ACC112 (cell line): Measurements from ENCODE around the gene NPHP4.
"Not testable (repeated sequence)": the region's sequence is repeated elsewhere in the genome, so short reads cannot be mapped to it uniquely, and the experiment has no call there.

Experiments
- H2AFZ ChIP-seq: fragments of 200-600 bp; sonication (generic); one replicate; pipeline ENCODE4 v1.6.0; 2017; ENCODE audit warnings: antibody characterized with exemption, low read length; ENCODE audit not compliant: unreplicated experiment
- H3K27ac ChIP-seq: fragments of 200-600 bp; sonication (generic); 2 replicates; pipeline ENCODE4 v1.5.1; 2014; ENCODE audit warnings: low read depth, mild to moderate bottlenecking, antibody characterized with exemption, low read length, moderate library complexity
- H3K27me3 ChIP-seq: fragments of 200-600 bp; sonication (generic); 2 replicates; pipeline ENCODE4 v1.6.1; 2014; ENCODE audit warnings: mild to moderate bottlenecking, antibody characterized with exemption, low read length, moderate library complexity, mixed read lengths; ENCODE audit not compliant: insufficient read depth
- H3K36me3 ChIP-seq: fragments of 200-600 bp; sonication (generic); 2 replicates; pipeline ENCODE4 v1.6.1; 2016; ENCODE audit warnings: mild to moderate bottlenecking, antibody characterized with exemption, low read length, moderate library complexity, mixed read lengths; ENCODE audit not compliant: insufficient read depth
- H3K4me1 ChIP-seq: fragments of 200-600 bp; sonication (generic); one replicate; pipeline ENCODE4 v1.6.1; 2016; ENCODE audit warnings: low read length, mixed read lengths; ENCODE audit not compliant: insufficient read depth, unreplicated experiment, control insufficient read depth
- H3K4me3 ChIP-seq: fragments of 200-600 bp; sonication (generic); 2 replicates; pipeline ENCODE4 v1.5.1; 2014; ENCODE audit warnings: mild to moderate bottlenecking, low read depth, low read length
- H3K79me2 ChIP-seq: fragments of 200-600 bp; sonication (generic); one replicate; pipeline ENCODE4 v1.6.0; 2016; ENCODE audit warnings: low read length; ENCODE audit not compliant: control insufficient read depth, unreplicated experiment, insufficient read depth

Gene NPHP4

GRCh38 chr1:5856246-5856815, 135.9 kb downstream of the NPHP4 start:
- Histone ChIP-seq H3K36me3 (no peaks in the 10 kb centered on the region), H3K4me1 (no peaks in the 10 kb centered on the region), H3K27ac (no peak overlapping the region), H3K79me2 (no peaks in the 10 kb centered on the region), H2AFZ (no peak overlapping the region), H3K27me3 (no peaks in the 10 kb centered on the region), H3K4me3 (no peak overlapping the region)

DNA sequence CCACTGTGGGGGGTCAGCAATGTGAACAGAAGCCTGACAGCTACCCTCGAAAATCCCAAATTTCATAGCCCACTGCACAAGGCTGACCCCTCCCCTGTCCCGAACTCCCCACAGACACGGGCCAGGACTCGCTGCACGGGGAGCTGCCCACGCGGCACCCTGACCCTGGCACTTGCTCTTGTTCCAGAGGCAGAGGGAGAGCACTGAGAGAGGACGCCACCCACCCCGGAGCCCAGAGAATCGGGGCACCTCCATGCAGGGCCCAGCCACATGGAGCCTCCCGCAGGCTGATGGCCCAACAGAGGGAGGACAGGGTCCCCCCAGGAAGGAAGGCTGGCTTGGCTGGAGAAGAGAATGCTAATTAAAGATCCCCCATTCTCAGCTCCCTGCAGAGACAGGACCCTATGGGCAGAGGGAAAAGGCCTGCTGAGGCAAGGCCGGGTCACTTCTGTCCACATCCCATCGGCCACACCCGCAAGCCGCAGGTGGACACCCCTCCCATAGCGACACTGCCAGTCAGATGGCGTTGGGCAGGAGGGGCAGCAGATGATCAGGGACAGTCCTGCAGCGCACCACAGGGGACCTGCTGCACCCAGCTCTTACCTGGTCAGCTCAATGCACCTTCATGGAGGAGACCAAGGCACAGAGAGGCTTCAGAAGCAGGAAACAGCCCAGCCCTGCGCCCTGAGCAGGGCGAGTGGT, 136.9 kb downstream of the NPHP4 start:
- Histone ChIP-seq H2AFZ (no peak overlapping the region), H3K4me3 (no peak overlapping the region), H3K4me1 (no peaks in the 10 kb centered on the region), H3K27ac (no peak overlapping the region), H3K79me2 (no peaks in the 10 kb centered on the region), H3K27me3 (no peaks in the 10 kb centered on the region), H3K36me3 (no peaks in the 10 kb centered on the region)

- Histone ChIP-seq H2AFZ (no peak overlapping the region), H3K4me3 (no peak overlapping the region), H3K27ac (no peak overlapping the region), H3K4me1 (no peaks in the 10 kb centered on the region), H3K79me2 (no peaks in the 10 kb centered on the region), H3K27me3 (no peaks in the 10 kb centered on the region), H3K36me3 (no peaks in the 10 kb centered on the region)
These were observed 137.5 kb downstream of the NPHP4 start for GRCh38 chr1:5854754-5855153.

GRCh38 chr1:5853858-5854257, 138.4 kb downstream of the NPHP4 start:
- H3K36me3 ChIP-seq, H2AFZ ChIP-seq, H3K4me1 ChIP-seq, H3K27me3 ChIP-seq, H3K27ac ChIP-seq, H3K79me2 ChIP-seq, H3K4me3 ChIP-seq: not testable (repeated sequence)

- H3K4me3 ChIP-seq, result no peak overlapping the region
- no peaks in the 10 kb centered on the region for H3K36me3 ChIP-seq
- peaks cover 3% of the 10 kb centered on the region; the same call in 1 of the 2 replicates for H3K27me3 ChIP-seq
- no peaks in the 10 kb centered on the region for H3K4me1 ChIP-seq
- no peak overlapping the region for H2AFZ ChIP-seq
- H3K79me2 ChIP-seq, result no peaks in the 10 kb centered on the region
- no peak overlapping the region for H3K27ac ChIP-seq
These were observed 141.7 kb downstream of the NPHP4 start for GRCh38 chr1:5850503-5850902.

- H3K36me3 ChIP-seq, result no peaks in the 10 kb centered on the region
- H3K27ac ChIP-seq, result no peak overlapping the region
- no peaks in the 10 kb centered on the region for H3K4me1 ChIP-seq
- no peaks in the 10 kb centered on the region for H3K79me2 ChIP-seq
- no peak overlapping the region for H3K4me3 ChIP-seq
- peaks cover 3% of the 10 kb centered on the region; the same call in 1 of the 2 replicates for H3K27me3 ChIP-seq
- H2AFZ ChIP-seq, result no peak overlapping the region
These were observed 142.7 kb downstream of the NPHP4 start for GRCh38 chr1:5849550-5849949.

GRCh38 chr1:5847013-5847659, 145.1 kb downstream of the NPHP4 start:
- peaks cover 7% of the 10 kb centered on the region; the same call in 1 of the 2 replicates for H3K27me3 ChIP-seq
- no peaks in the 10 kb centered on the region for H3K79me2 ChIP-seq
- H3K27ac ChIP-seq, result no peak overlapping the region
- H2AFZ ChIP-seq, result no peak overlapping the region
- no peaks in the 10 kb centered on the region for H3K4me1 ChIP-seq
- H3K4me3 ChIP-seq, result no peak overlapping the region
- no peaks in the 10 kb centered on the region for H3K36me3 ChIP-seq

GRCh38 chr1:5845376-5845775, 146.8 kb downstream of the NPHP4 start:
- no peak overlapping the region for H3K27ac ChIP-seq
- no peaks in the 10 kb centered on the region for H3K4me1 ChIP-seq
- H2AFZ ChIP-seq, result no peak overlapping the region
- H3K4me3 ChIP-seq, result no peak overlapping the region
- no peaks in the 10 kb centered on the region for H3K79me2 ChIP-seq
- no peaks in the 10 kb centered on the region for H3K36me3 ChIP-seq
- H3K27me3 ChIP-seq, result peaks cover 7% of the 10 kb centered on the region; the same call in 1 of the 2 replicates

DNA sequence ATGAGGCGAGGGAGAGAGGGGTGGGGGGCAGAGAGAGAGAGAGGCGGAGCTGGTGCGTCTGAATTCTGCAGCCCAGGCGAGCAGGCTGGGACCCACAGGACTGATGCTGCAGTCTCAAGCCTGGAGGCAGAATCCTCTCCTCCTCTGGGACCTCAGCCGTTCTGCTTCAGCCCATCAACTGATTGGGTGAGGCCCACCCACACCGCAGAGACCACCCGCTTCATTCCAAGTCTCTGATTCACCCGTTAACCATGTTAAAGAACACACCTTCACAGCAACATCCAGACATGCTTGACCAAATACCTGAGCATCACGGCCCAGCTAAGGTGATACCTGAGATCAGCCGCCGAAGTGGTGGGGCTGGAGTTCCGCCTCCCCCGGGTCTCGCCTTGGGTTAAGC, 147.8 kb downstream of the NPHP4 start:
- H3K36me3 ChIP-seq, result no peaks in the 10 kb centered on the region
- H3K27ac ChIP-seq, result no peak overlapping the region
- no peaks in the 10 kb centered on the region for H3K79me2 ChIP-seq
- H3K27me3 ChIP-seq, result peaks cover 7% of the 10 kb centered on the region; the same call in 1 of the 2 replicates
- H3K4me3 ChIP-seq, result no peak overlapping the region
- H3K4me1 ChIP-seq, result no peaks in the 10 kb centered on the region
- no peak overlapping the region for H2AFZ ChIP-seq

- no peak overlapping the region for H3K27ac ChIP-seq
- no peaks in the 10 kb centered on the region for H3K36me3 ChIP-seq
- H3K4me1 ChIP-seq, result no peaks in the 10 kb centered on the region
- H3K4me3 ChIP-seq, result no peak overlapping the region
- H2AFZ ChIP-seq, result no peak overlapping the region
- H3K79me2 ChIP-seq, result no peaks in the 10 kb centered on the region
- peaks cover 10% of the 10 kb centered on the region; the same call in 1 of the 2 replicates for H3K27me3 ChIP-seq
These were observed 148.6 kb downstream of the NPHP4 start for GRCh38 chr1:5843521-5844096.
